ENCODE results near the gene INSRR. TPM values are rescaled to one million over a fixed set of nuclear protein-coding genes. Genes with fewer than 3 reads are reported as not detected.

The INSRR gene
- polyA plus RNA-seq, 2 of the 4 experiments (the other 2 are of a cell fraction), result not detected

DNA sequence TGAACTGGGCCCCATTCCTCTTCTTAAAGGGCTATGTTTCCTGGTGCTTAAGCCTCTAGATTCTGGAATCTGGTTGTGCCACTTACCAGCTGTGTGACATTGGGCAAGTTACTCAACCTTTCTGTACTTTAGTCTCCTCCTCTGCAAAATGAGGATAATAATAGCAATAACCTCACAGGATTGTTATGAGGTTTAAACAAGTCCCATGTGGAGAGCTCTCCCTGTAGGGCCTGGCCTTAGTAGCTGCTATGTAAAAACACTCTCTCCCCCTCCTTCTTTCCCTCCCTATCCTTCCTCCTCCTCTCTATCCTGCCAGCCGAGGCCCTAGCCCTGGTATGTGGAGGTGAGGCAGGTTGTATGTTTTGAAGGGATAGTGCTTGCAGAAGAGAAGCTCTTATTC lies 26.4 kb upstream of the INSRR start:
- 65% methylated on average over 1 of the region's 1 CpG for whole genome bisulfite sequencing (ENCODE audit: missing lambda C conversion rate)
- Histone ChIP-seq H3K4me1 (no peaks in the 10 kb centered on the region), H3K27ac (no peak overlapping the region), H3K4me3 (no peak overlapping the region), H3K9me3 (no peaks in the 10 kb centered on the region), H3K4me2 (no peak overlapping the region)
- ChIA-PET CTCF (interaction anchor here (0.6 to 20.8 kb wide), 12 partner anchors 11 to 230 kb away, joined by 3 to 341 read pairs (median 6); partner anchors contain the start of genes INSRR, LRRC71 and NTRK1), POLR2A (no interaction called here)
- TF ChIP-seq, protein P1, sequence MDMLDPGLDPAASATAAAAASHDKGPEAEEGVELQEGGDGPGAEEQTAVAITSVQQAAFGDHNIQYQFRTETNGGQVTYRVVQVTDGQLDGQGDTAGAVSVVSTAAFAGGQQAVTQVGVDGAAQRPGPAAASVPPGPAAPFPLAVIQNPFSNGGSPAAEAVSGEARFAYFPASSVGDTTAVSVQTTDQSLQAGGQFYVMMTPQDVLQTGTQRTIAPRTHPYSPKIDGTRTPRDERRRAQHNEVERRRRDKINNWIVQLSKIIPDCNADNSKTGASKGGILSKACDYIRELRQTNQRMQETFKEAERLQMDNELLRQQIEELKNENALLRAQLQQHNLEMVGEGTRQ (IDR thresholded peaks at IDR 0.05), result no peak
- TF ChIP-seq RCOR1 (IDR thresholded peaks at IDR 0.05; ENCODE audit: low read depth, low read length) (no peak), RFX5 (IDR thresholded peaks at IDR 0.05) (no peak), MYC (IDR thresholded peaks at IDR 0.05; ENCODE audit: borderline replicate concordance, low read length) (no peak), CHD4 (IDR thresholded peaks at IDR 0.05; ENCODE audit: borderline replicate concordance) (no peak)
- ATAC-seq (no peak), DNase-seq (ENCODE audit: low read depth in 1 of 2, low spot score in 1 of 2) (no peak), FAIRE-seq (no peak)

DNA sequence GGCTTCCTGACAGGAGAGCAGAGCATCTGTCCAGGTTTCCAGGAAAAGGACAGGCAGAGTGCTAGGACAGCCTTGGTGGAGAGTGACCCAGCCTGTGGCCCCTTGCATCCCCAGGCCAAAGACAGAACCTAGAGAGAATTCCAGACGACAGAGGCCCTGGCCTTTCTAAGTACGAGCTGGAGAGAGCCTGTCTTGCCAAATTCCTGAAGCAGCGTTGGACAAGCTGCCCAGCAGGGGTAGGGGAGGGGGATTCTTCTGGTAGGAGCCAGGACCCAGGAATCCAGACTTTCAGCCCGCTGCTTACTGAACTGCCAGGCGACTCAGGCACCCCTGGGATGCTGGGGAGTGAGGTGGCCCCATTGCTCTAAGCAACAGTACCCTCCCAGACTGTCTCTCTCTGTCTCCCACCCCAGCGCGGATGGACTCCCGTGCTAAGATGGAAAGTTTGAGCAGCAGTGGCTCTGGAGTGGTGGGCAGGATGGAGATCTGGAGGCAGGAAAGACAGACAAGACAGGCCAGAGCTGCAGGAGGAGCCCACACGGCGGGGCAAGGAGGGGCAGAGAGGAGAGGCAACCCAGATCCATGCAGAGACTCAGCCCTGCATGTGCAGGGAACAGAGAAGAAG lies 25.8 kb upstream of the INSRR start:
- Histone ChIP-seq H3K4me1 (no peaks in the 10 kb centered on the region), H3K4me3 (no peak overlapping the region), H3K27ac (no peak overlapping the region), H3K9me3 (no peaks in the 10 kb centered on the region), H3K4me2 (no peak overlapping the region)
- FAIRE-seq (no peak), DNase-seq (ENCODE audit: low read depth in 1 of 2, low spot score in 1 of 2) (no peak), ATAC-seq (peak in 1 of 2 experiments; percentile 12; a peak in 3 of 6 replicates)
- WGBS (ENCODE audit: missing lambda C conversion rate), result 63% methylated on average over 10 of the region's 10 CpGs
- TF ChIP-seq CHD2 (IDR thresholded peaks at IDR 0.05; ENCODE audit: low read length, partially characterized antibody), result no peak
- no peak for TF ChIP-seq EP300 (IDR thresholded peaks at IDR 0.05)
- TF ChIP-seq, protein P2, sequence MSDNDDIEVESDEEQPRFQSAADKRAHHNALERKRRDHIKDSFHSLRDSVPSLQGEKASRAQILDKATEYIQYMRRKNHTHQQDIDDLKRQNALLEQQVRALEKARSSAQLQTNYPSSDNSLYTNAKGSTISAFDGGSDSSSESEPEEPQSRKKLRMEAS (IDR thresholded peaks at IDR 0.05), result no peak
- TF ChIP-seq KDM1A (IDR thresholded peaks at IDR 0.05; ENCODE audit: low read depth), result no peak
- no peak for TF ChIP-seq RNF2 (IDR thresholded peaks at IDR 0.05; ENCODE audit: borderline replicate concordance, low read depth)
- TF ChIP-seq FOSB (CRISPR knock-in tag; IDR thresholded peaks at IDR 0.05), result no peak
- no peak for TF ChIP-seq POLR2A (IDR thresholded peaks at IDR 0.05; ENCODE audit: low read length)
- TF ChIP-seq JUN (IDR thresholded peaks at IDR 0.05), result no peak
- no peak for TF ChIP-seq CHD4 (IDR thresholded peaks at IDR 0.05; ENCODE audit: borderline replicate concordance)
- no peak for TF ChIP-seq PHF8 (IDR thresholded peaks at IDR 0.05; ENCODE audit: borderline replicate concordance, low read depth)
- TF ChIP-seq GATA3 (IDR thresholded peaks at IDR 0.05; ENCODE audit: borderline replicate concordance), result no peak
- no peak for TF ChIP-seq FOXS1 (CRISPR knock-in tag; IDR thresholded peaks at IDR 0.05)
- no peak for TF ChIP-seq SREBF2 (IDR thresholded peaks at IDR 0.05)
- TF ChIP-seq, protein P3, sequence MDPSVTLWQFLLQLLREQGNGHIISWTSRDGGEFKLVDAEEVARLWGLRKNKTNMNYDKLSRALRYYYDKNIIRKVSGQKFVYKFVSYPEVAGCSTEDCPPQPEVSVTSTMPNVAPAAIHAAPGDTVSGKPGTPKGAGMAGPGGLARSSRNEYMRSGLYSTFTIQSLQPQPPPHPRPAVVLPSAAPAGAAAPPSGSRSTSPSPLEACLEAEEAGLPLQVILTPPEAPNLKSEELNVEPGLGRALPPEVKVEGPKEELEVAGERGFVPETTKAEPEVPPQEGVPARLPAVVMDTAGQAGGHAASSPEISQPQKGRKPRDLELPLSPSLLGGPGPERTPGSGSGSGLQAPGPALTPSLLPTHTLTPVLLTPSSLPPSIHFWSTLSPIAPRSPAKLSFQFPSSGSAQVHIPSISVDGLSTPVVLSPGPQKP (IDR thresholded peaks at IDR 0.05; ENCODE audit: low read depth, low read length), result no peak
- no peak for TF ChIP-seq HDAC2 (IDR thresholded peaks at IDR 0.05)
- TF ChIP-seq RAD21 (conservative IDR thresholded peaks at IDR 0.05 in 1 of 2, IDR thresholded peaks at IDR 0.05 in 1 of 2), result no peak
- no peak for TF ChIP-seq NFE2L2 (conservative IDR thresholded peaks at IDR 0.05; ENCODE audit: low read length)
- TF ChIP-seq BHLHE40 (IDR thresholded peaks at IDR 0.05; ENCODE audit: low read depth, low read length), result no peak
- CTCF ChIA-PET, result interaction anchor here (0.8 to 20.8 kb wide), 14 partner anchors 7 to 223 kb away, joined by 3 to 341 read pairs (median 4); partner anchors contain the start of genes INSRR, LRRC71, NTRK1 and PEAR1
- POLR2A ChIA-PET, result no interaction called here

DNA sequence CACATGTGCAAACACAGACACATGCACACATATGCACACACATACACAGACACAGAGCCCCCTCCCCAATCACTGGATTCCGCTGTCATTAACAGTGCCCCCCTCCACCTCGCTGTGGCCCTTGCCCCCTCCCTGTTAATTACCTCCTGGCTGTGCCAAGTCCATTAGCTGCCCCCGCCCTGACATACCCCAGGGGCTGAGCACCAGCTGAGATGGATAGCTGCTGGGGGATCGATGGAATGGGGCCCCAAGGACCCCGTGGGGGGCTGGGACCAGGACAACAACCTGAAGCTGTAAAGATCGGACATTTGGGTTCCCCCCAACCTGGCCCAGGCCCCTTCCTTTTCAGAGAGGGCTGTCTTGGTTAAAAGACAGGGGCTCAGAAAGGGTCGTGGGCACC lies 25.0 kb upstream of the INSRR start:
- Histone ChIP-seq H3K4me1 (no peaks in the 10 kb centered on the region), H3K4me2 (no peak overlapping the region), H3K9me3 (no peaks in the 10 kb centered on the region), H3K27ac (no peak overlapping the region), H3K4me3 (no peak overlapping the region)
- no peak for FAIRE-seq
- no peak for DNase-seq (ENCODE audit: low read depth in 1 of 2, low spot score in 1 of 2)
- POLR2A ChIA-PET, result no interaction called here
- ATAC-seq, result no peak
- WGBS (ENCODE audit: missing lambda C conversion rate), result 38% methylated on average over 4 of the region's 7 CpGs
- CTCF ChIA-PET, result interaction anchor here (0.9 to 20.8 kb wide), 12 partner anchors 8 to 222 kb away, joined by 3 to 341 read pairs (median 6); partner anchors contain the start of genes INSRR, LRRC71, NTRK1 and PEAR1
- TF ChIP-seq CHD4 (IDR thresholded peaks at IDR 0.05; ENCODE audit: borderline replicate concordance), result no peak
- TF ChIP-seq RAD21 (conservative IDR thresholded peaks at IDR 0.05 in 1 of 2, IDR thresholded peaks at IDR 0.05 in 1 of 2), result no peak
- no peak for TF ChIP-seq HOXB5 (CRISPR knock-in tag; IDR thresholded peaks at IDR 0.05)
- TF ChIP-seq RFX5 (IDR thresholded peaks at IDR 0.05), result no peak
- TF ChIP-seq MAFK (IDR thresholded peaks at IDR 0.05; ENCODE audit: partially characterized antibody), result no peak
- TF ChIP-seq SREBF2 (IDR thresholded peaks at IDR 0.05), result no peak
- no peak for TF ChIP-seq RNF2 (IDR thresholded peaks at IDR 0.05; ENCODE audit: borderline replicate concordance, low read depth)
- TF ChIP-seq HOXB13 (CRISPR knock-in tag; IDR thresholded peaks at IDR 0.05; ENCODE audit: low read depth), result no peak
- TF ChIP-seq FOXS1 (CRISPR knock-in tag; IDR thresholded peaks at IDR 0.05), result no peak
- TF ChIP-seq, protein P4, sequence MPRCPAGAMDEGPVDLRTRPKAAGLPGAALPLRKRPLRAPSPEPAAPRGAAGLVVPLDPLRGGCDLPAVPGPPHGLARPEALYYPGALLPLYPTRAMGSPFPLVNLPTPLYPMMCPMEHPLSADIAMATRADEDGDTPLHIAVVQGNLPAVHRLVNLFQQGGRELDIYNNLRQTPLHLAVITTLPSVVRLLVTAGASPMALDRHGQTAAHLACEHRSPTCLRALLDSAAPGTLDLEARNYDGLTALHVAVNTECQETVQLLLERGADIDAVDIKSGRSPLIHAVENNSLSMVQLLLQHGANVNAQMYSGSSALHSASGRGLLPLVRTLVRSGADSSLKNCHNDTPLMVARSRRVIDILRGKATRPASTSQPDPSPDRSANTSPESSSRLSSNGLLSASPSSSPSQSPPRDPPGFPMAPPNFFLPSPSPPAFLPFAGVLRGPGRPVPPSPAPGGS (IDR thresholded peaks at IDR 0.05), result no peak
- TF ChIP-seq, protein P5, sequence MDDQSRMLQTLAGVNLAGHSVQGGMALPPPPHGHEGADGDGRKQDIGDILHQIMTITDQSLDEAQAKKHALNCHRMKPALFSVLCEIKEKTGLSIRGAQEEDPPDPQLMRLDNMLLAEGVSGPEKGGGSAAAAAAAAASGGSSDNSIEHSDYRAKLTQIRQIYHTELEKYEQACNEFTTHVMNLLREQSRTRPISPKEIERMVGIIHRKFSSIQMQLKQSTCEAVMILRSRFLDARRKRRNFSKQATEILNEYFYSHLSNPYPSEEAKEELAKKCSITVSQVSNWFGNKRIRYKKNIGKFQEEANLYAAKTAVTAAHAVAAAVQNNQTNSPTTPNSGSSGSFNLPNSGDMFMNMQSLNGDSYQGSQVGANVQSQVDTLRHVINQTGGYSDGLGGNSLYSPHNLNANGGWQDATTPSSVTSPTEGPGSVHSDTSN (IDR thresholded peaks at IDR 0.05), result no peak
- TF ChIP-seq, protein P6, sequence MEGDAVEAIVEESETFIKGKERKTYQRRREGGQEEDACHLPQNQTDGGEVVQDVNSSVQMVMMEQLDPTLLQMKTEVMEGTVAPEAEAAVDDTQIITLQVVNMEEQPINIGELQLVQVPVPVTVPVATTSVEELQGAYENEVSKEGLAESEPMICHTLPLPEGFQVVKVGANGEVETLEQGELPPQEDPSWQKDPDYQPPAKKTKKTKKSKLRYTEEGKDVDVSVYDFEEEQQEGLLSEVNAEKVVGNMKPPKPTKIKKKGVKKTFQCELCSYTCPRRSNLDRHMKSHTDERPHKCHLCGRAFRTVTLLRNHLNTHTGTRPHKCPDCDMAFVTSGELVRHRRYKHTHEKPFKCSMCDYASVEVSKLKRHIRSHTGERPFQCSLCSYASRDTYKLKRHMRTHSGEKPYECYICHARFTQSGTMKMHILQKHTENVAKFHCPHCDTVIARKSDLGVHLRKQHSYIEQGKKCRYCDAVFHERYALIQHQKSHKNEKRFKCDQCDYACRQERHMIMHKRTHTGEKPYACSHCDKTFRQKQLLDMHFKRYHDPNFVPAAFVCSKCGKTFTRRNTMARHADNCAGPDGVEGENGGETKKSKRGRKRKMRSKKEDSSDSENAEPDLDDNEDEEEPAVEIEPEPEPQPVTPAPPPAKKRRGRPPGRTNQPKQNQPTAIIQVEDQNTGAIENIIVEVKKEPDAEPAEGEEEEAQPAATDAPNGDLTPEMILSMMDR (IDR thresholded peaks at IDR 0.05), result no peak

All from A549 (cell line).